CD8-positive, alpha-beta memory T cell (primary cell): Measurements from ENCODE around the gene MCF2L2. TPM values are rescaled to one million over a fixed set of nuclear protein-coding genes. Genes with fewer than 3 reads are reported as not detected.

Experiments
- CTCF ChIA-PET: fragments of 350-600 bp; sonication (Branson Sonifier 250); formaldehyde crosslinking; loops from one replicate; lab custom pipeline; 2021; ENCODE audit warnings: antibody characterized with exemption; lab: Charles Lee
- POLR2A ChIA-PET: fragments of 350-600 bp; sonication (Branson Sonifier 250); formaldehyde crosslinking; loops from one replicate; lab custom pipeline; 2021; ENCODE audit warnings: antibody characterized with exemption; lab: Charles Lee
- DNase-seq, 5 donors: peaks; one replicate each; pipeline versions ENCODE4 v3.0.0 to v3.0.0-alpha.2; 2020 to 2022; ENCODE audit warnings: mixed read lengths in 1 of 5
- H3K27ac ChIP-seq: one replicate; pipeline ENCODE4 v1.7.0; 2013; ENCODE audit warnings: low read depth, mild to moderate bottlenecking, low read length, moderate library complexity
- H3K27me3 ChIP-seq: 2 replicates; pipeline ENCODE4 v1.7.0; 2013; ENCODE audit warnings: low read length, mild to moderate bottlenecking; ENCODE audit not compliant: insufficient read depth, poor library complexity, severe bottlenecking
- H3K36me3 ChIP-seq: 2 replicates; pipeline ENCODE4 v1.7.0; 2013; ENCODE audit warnings: mild to moderate bottlenecking, low read length, moderate library complexity; ENCODE audit not compliant: insufficient read depth
- H3K4me1 ChIP-seq: 2 replicates; pipeline ENCODE4 v1.7.0; 2013; ENCODE audit warnings: mild to moderate bottlenecking, low read length, moderate library complexity; ENCODE audit not compliant: insufficient read depth
- H3K4me3 ChIP-seq: 2 replicates; pipeline ENCODE4 v1.7.0; 2013; ENCODE audit warnings: mild to moderate bottlenecking, low read length
- H3K9me3 ChIP-seq: 2 replicates; pipeline ENCODE4 v1.7.0; 2013; ENCODE audit warnings: mild to moderate bottlenecking, low read length
- H3K27ac Mint-ChIP-seq, 8 donors: one replicate each; pipeline ENCODE4 v1.8.0; 2020 to 2021; ENCODE audit warnings: mixed read lengths in 8 of 8, mild to moderate bottlenecking in 6 of 8, inconsistent platforms in 3 of 8, moderate library complexity in 3 of 8
- H3K27me3 Mint-ChIP-seq, 2 donors: one replicate each; pipeline ENCODE4 v1.8.0; 2020 to 2021; ENCODE audit warnings: mixed read lengths in 2 of 2, mild to moderate bottlenecking in 1 of 2, moderate library complexity in 1 of 2
- H3K36me3 Mint-ChIP-seq, 3 donors: one replicate each; pipeline ENCODE4 v1.8.0; 2020 to 2021; ENCODE audit warnings: mixed read lengths in 3 of 3, inconsistent platforms in 1 of 3, mild to moderate bottlenecking in 1 of 3
- H3K4me1 Mint-ChIP-seq, 3 donors: one replicate each; pipeline ENCODE4 v1.8.0; 2020 to 2021; ENCODE audit warnings: mixed read lengths in 3 of 3, inconsistent platforms in 1 of 3, mild to moderate bottlenecking in 1 of 3
- H3K4me3 Mint-ChIP-seq, 7 donors: one replicate each; pipeline ENCODE4 v1.8.0; 2020 to 2021; ENCODE audit warnings: mixed read lengths in 7 of 7, mild to moderate bottlenecking in 6 of 7, moderate library complexity in 4 of 7, inconsistent platforms in 2 of 7
- H3K9me3 Mint-ChIP-seq, 5 donors: one replicate each; pipeline ENCODE4 v1.8.0; 2020 to 2022; ENCODE audit warnings: mixed read lengths in 5 of 5, mild to moderate bottlenecking in 3 of 5, moderate library complexity in 2 of 5, inconsistent platforms in 1 of 5
- polyA plus RNA-seq: library from polyadenylated mRNA; unstranded; fragments of 300-500 nt; fragmentation: Illumina TruSeq; gene quantifications from one replicate; pipeline ENCODE4 v1.2.3, GENCODE V29; 2021
- total RNA-seq, 2 experiments: library from RNA; stranded (reverse); gene quantifications; one replicate each; pipeline ENCODE4 v1.2.3, GENCODE V29; 2021

Gene MCF2L2
- total and polyA plus RNA-seq, 3 experiments from 2014 or later = 0.78 to 3.5 (median 2.8) TPM

DNA sequence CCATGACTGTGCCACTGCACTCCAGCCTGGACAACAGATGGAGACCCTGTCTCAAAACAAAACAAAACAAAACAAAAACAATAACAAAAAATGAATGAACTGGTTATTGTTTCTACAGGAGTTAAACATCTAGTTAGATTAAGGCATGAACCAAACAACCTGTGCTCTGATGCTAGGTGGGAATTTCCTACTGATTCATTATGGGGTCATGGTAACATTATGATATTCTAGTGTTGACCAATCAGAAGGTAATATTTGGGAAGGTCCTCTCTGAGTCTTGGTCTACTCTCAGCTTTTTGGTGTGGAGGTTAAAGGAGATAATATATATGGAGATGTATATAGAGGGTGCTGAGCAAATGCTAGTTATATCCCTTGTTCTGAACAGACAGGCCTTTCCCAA, 37.6 kb downstream of the MCF2L2 start:
- no peaks in the 10 kb centered on the region for H3K27me3 Mint-ChIP-seq
- Histone ChIP-seq H3K36me3 (no peaks in the 10 kb centered on the region), H3K27ac (no peak overlapping the region), H3K4me3 (no peak overlapping the region), H3K9me3 (no peaks in the 10 kb centered on the region), H3K27me3 (no peaks in the 10 kb centered on the region), H3K4me1 (no peaks in the 10 kb centered on the region)
- ChIA-PET POLR2A (no interaction called here), CTCF (interaction anchor here (1.2 to 1.4 kb wide), 3 partner anchors 9 to 205 kb away, joined by 3 read pairs; no protein-coding TSS in a partner anchor)
- no peaks in the 10 kb centered on the region for H3K9me3 Mint-ChIP-seq
- no peak for DNase-seq
- peaks cover 0 to 8% (median 0%) of the 10 kb centered on the region in 3 donors for H3K36me3 Mint-ChIP-seq
- peaks cover 0 to 1% (median under 1%) of the 10 kb centered on the region in 3 donors for H3K4me1 Mint-ChIP-seq
- H3K27ac Mint-ChIP-seq = peak overlapping the region in 1 of 8 donors; percentile 15
- H3K4me3 Mint-ChIP-seq = no peak overlapping the region

- H3K27ac ChIP-seq = no peak overlapping the region
- Mint-ChIP-seq H3K4me1 (peaks cover 0 to 4% (median 3%) of the 10 kb centered on the region in 3 donors), H3K27me3 (no peaks in the 10 kb centered on the region), H3K4me3 (no peak overlapping the region), H3K36me3 (peaks cover 0 to 8% (median 0%) of the 10 kb centered on the region in 3 donors), H3K27ac (peak overlapping the region in 1 of 8 donors; percentile 54), H3K9me3 (no peaks in the 10 kb centered on the region)
- no peaks in the 10 kb centered on the region for H3K36me3 ChIP-seq
- no peaks in the 10 kb centered on the region for H3K9me3 ChIP-seq
- CTCF ChIA-PET = interaction anchor here (1.0 to 1.7 kb wide), 4 partner anchors 8 to 379 kb away, joined by 4 to 6 read pairs (median 4); no protein-coding TSS in a partner anchor
- no peak overlapping the region for H3K4me3 ChIP-seq
- DNase-seq = no peak
- no peaks in the 10 kb centered on the region for H3K4me1 ChIP-seq
- no peaks in the 10 kb centered on the region for H3K27me3 ChIP-seq
- POLR2A ChIA-PET = no interaction called here
Observed at GRCh38 chr3:183388213-183388895, 40.1 kb downstream of the MCF2L2 start.

DNA sequence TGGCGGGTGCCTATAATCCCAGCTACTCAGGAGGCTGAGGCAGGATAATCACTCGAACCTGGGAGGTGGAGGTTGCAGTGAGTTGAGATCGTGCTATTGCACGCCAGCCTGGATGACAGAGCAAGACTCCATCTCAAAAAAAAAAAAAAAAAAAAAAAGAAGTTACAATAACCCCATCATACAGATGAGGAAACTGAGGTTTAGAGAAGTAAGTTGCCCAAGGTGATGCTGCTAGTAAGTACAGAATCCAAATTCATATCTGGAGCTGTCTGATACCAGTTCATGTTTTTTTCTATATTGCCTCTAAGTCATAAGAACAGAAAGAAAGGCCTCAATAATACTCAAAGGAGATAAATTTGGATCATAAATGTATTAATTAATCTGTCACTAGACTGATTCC, 40.6 kb downstream of the MCF2L2 start:
- no peak overlapping the region for H3K27ac ChIP-seq
- POLR2A ChIA-PET = no interaction called here
- no peaks in the 10 kb centered on the region for H3K4me1 ChIP-seq
- no peak overlapping the region for H3K27ac Mint-ChIP-seq
- no peak for DNase-seq
- H3K9me3 ChIP-seq = no peaks in the 10 kb centered on the region
- CTCF ChIA-PET = interaction anchor here (1.0 to 1.7 kb wide), 3 partner anchors 203 to 379 kb away, joined by 4 to 6 read pairs (median 4); no protein-coding TSS in a partner anchor
- peaks cover 0 to 4% (median 3%) of the 10 kb centered on the region in 3 donors for H3K4me1 Mint-ChIP-seq
- H3K4me3 ChIP-seq = no peak overlapping the region
- H3K27me3 ChIP-seq = no peaks in the 10 kb centered on the region
- no peak overlapping the region for H3K4me3 Mint-ChIP-seq
- H3K36me3 Mint-ChIP-seq = peaks cover 0 to 8% (median 0%) of the 10 kb centered on the region in 3 donors
- H3K36me3 ChIP-seq = no peaks in the 10 kb centered on the region
- no peaks in the 10 kb centered on the region for H3K9me3 Mint-ChIP-seq
- H3K27me3 Mint-ChIP-seq = no peaks in the 10 kb centered on the region

DNA sequence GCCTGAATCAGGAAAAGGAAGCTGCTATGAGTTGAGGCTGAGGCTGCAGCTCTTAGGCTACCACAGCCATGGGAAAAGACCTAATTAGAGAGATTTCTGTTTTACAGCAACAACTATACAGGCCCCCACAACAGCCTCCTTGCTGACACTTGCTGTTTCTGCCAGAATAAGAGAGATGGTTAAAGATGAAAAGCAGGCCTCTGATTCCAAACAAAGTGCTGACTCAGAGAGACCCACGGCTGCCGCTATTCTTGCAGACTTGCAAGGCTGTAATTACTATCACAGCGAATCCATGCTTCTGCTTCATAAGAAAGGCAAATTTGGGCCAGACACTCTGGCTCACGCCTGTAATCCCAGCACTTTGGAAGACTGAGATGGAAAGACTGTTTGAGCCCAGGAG, 41.8 kb downstream of the MCF2L2 start:
- Mint-ChIP-seq H3K4me3 (no peak overlapping the region), H3K9me3 (no peaks in the 10 kb centered on the region), H3K36me3 (peaks cover 0 to 8% (median 0%) of the 10 kb centered on the region in 3 donors), H3K27me3 (no peaks in the 10 kb centered on the region), H3K4me1 (peaks cover 0 to 4% (median 3%) of the 10 kb centered on the region in 3 donors), H3K27ac (no peak overlapping the region)
- no peak for DNase-seq
- Histone ChIP-seq H3K36me3 (no peaks in the 10 kb centered on the region), H3K27me3 (no peaks in the 10 kb centered on the region), H3K4me1 (no peaks in the 10 kb centered on the region), H3K9me3 (no peaks in the 10 kb centered on the region), H3K4me3 (no peak overlapping the region), H3K27ac (no peak overlapping the region)
- ChIA-PET CTCF (interaction anchor here (1.0 to 8.7 kb wide), 4 partner anchors 173 to 262 kb away, joined by 4 to 97 read pairs (median 44); no protein-coding TSS in a partner anchor), POLR2A (no interaction called here)

- Mint-ChIP-seq H3K9me3 (no peaks in the 10 kb centered on the region), H3K27me3 (no peaks in the 10 kb centered on the region), H3K36me3 (peaks cover 0 to 8% (median 0%) of the 10 kb centered on the region in 3 donors), H3K4me3 (no peak overlapping the region), H3K27ac (peak overlapping the region in 2 of 8 donors; percentile 56 to 76), H3K4me1 (peaks cover 0 to 4% (median 3%) of the 10 kb centered on the region in 3 donors)
- ChIA-PET POLR2A (no interaction called here), CTCF (interaction anchor here (1.0 to 8.7 kb wide), 6 partner anchors 12 to 283 kb away, joined by 3 to 97 read pairs (median 4); no protein-coding TSS in a partner anchor)
- H3K4me1 ChIP-seq = no peaks in the 10 kb centered on the region
- H3K27ac ChIP-seq = no peak overlapping the region
- no peak overlapping the region for H3K4me3 ChIP-seq
- H3K27me3 ChIP-seq = no peaks in the 10 kb centered on the region
- H3K36me3 ChIP-seq = no peaks in the 10 kb centered on the region
- DNase-seq = peak in 4 of 5 donors; percentile 31 to 58 (median 46)
- H3K9me3 ChIP-seq = no peaks in the 10 kb centered on the region
Observed at GRCh38 chr3:183385698-183386613, 42.5 kb downstream of the MCF2L2 start.

DNA sequence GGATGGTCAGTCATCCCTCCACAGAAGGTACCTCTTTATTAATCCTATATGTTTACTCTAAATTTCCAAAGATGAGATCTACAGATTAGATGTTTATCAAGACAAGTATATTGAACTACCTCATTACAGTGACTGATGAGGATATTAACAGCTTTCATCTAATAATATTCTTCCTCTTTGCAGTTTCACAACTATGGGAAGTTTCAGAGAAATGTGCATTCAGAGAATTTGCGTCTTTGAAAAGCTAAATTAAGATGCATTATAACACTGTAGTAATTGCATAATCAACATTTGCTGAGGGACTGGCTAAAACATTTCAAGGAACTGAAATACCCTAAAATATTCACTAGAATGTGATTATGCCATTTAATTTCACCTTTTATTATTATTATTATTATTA, 46.7 kb downstream of the MCF2L2 start:
- Mint-ChIP-seq H3K27me3 (no peaks in the 10 kb centered on the region), H3K4me3 (no peak overlapping the region), H3K9me3 (no peaks in the 10 kb centered on the region), H3K27ac (no peak overlapping the region), H3K4me1 (peaks cover 6 to 18% (median 8%) of the 10 kb centered on the region in 3 donors), H3K36me3 (peaks cover 0 to 8% (median 3%) of the 10 kb centered on the region in 3 donors)
- no peak for DNase-seq
- Histone ChIP-seq H3K27me3 (no peaks in the 10 kb centered on the region), H3K9me3 (no peaks in the 10 kb centered on the region), H3K4me3 (no peak overlapping the region), H3K27ac (no peak overlapping the region), H3K36me3 (no peaks in the 10 kb centered on the region), H3K4me1 (no peaks in the 10 kb centered on the region)
- CTCF ChIA-PET = interaction anchor here (0.9 to 8.7 kb wide), 10 partner anchors 9 to 283 kb away, joined by 3 to 97 read pairs (median 3); no protein-coding TSS in a partner anchor
- POLR2A ChIA-PET = no interaction called here

DNA sequence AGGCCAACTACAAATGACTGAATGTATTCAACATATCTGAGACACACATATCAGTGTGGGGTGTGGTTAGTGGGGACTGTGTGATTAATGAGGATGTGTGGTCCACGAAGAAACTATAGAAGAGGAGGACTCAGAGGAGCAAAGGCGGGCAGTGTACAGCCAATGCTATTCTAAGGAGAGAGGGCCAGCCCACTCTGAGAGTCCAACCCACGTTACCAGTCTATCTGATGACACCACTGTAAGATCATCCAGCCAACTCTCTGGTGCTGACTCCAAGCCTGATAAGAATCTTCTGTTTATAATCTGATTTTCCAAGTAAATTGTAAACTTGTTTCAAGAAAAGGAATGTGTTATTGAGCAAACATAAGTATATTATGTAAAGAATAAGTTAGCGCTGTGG, 47.2 kb downstream of the MCF2L2 start:
- Mint-ChIP-seq H3K4me1 (peaks cover 6 to 18% (median 8%) of the 10 kb centered on the region in 3 donors), H3K9me3 (no peaks in the 10 kb centered on the region), H3K36me3 (peaks cover 0 to 8% (median 3%) of the 10 kb centered on the region in 3 donors), H3K27me3 (no peaks in the 10 kb centered on the region), H3K4me3 (no peak overlapping the region), H3K27ac (no peak overlapping the region)
- H3K9me3 ChIP-seq = no peaks in the 10 kb centered on the region
- no peak overlapping the region for H3K27ac ChIP-seq
- no peak overlapping the region for H3K4me3 ChIP-seq
- DNase-seq = no peak
- H3K27me3 ChIP-seq = no peaks in the 10 kb centered on the region
- CTCF ChIA-PET = interaction anchor here (0.9 to 8.7 kb wide), 3 partner anchors 76 to 257 kb away, joined by 4 to 97 read pairs (median 85); no protein-coding TSS in a partner anchor
- no peaks in the 10 kb centered on the region for H3K4me1 ChIP-seq
- H3K36me3 ChIP-seq = no peaks in the 10 kb centered on the region
- POLR2A ChIA-PET = no interaction called here
